ENCODE data around the gene LEF1.

Gene LEF1

GRCh38 chr4:108003982-108004515 is 164.7 kb downstream of the LEF1 start:
- no peaks in the 10 kb centered on the region for H3K27me3 ChIP-seq (replicated peaks)
- DNase-seq, result no peak
- H3K27ac ChIP-seq, result no peak overlapping the region
- TF ChIP-seq CTCF (IDR thresholded peaks at IDR 0.05; ENCODE audit: low read depth, low read length, missing control alignments), result no peak
- no peaks in the 10 kb centered on the region for H3K36me3 ChIP-seq (replicated peaks)
- no peak overlapping the region for H3K4me3 ChIP-seq (ENCODE audit: low read depth, low read length)
- in situ Hi-C loops (cut with HindIII; ENCODE audit: low pct_ligation_motif_present, low sequenced_read_pairs), result no loop called here

GRCh38 chr4:108001540-108002135 is 167.1 kb downstream of the LEF1 start:
- TF ChIP-seq CTCF (IDR thresholded peaks at IDR 0.05; ENCODE audit: low read depth, low read length, missing control alignments), result no peak
- H3K36me3 ChIP-seq (replicated peaks), result no peaks in the 10 kb centered on the region
- in situ Hi-C loops (cut with HindIII; ENCODE audit: low pct_ligation_motif_present, low sequenced_read_pairs), result no loop called here
- H3K27me3 ChIP-seq (replicated peaks), result no peaks in the 10 kb centered on the region
- H3K4me3 ChIP-seq (ENCODE audit: low read depth, low read length), result no peak overlapping the region
- DNase-seq, result no peak
- H3K27ac ChIP-seq, result no peak overlapping the region

GRCh38 chr4:107999932-108000539 is 168.7 kb downstream of the LEF1 start:
- Histone ChIP-seq H3K27ac (no peak overlapping the region), H3K36me3 (replicated peaks) (no peaks in the 10 kb centered on the region), H3K4me3 (ENCODE audit: low read depth, low read length) (no peak overlapping the region), H3K27me3 (replicated peaks) (no peaks in the 10 kb centered on the region)
- DNase-seq, result no peak
- in situ Hi-C loops (cut with HindIII; ENCODE audit: low pct_ligation_motif_present, low sequenced_read_pairs), result no loop called here
- no peak for TF ChIP-seq CTCF (IDR thresholded peaks at IDR 0.05; ENCODE audit: low read depth, low read length, missing control alignments)

- H3K4me3 ChIP-seq (ENCODE audit: low read depth, low read length), result no peak overlapping the region
- no peak for DNase-seq
- no peaks in the 10 kb centered on the region for H3K36me3 ChIP-seq (replicated peaks)
- no peaks in the 10 kb centered on the region for H3K27me3 ChIP-seq (replicated peaks)
- no peak for TF ChIP-seq CTCF (IDR thresholded peaks at IDR 0.05; ENCODE audit: low read depth, low read length, missing control alignments)
- no peak overlapping the region for H3K27ac ChIP-seq
- in situ Hi-C loops (cut with HindIII; ENCODE audit: low pct_ligation_motif_present, low sequenced_read_pairs), result no loop called here
Observed at GRCh38 chr4:107997794-107998193, 170.9 kb downstream of the LEF1 start.

Data from brain microvascular endothelial cell (primary cell).